ENCODE results near the gene WWC1.

The WWC1 gene

DNA sequence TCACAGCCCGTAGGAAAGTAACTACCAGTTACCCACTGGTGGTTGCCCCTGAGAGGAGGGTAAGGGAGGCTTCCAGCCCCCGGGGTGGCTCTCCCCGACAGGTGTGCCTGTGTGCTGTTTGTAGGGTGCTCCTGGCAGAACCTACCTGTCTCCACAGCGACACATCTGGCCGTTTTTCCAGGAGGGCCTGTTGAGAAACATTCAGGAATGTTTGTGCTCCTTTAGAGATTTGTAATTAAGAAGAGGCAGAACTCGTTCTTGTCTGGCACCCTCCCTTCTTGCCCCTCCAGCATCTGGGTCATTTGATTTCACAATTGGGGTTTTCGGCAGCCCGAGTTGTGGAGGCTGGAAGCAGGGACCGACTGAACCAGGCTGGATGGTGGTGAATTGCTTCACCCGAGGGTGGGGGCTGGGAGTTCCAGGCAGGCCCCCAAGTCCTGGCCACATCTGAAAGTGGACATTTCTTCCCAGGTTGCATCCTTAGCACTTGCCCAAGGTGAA is 74.2 kb downstream of the WWC1 start:
- DNase-seq: no peak

DNA sequence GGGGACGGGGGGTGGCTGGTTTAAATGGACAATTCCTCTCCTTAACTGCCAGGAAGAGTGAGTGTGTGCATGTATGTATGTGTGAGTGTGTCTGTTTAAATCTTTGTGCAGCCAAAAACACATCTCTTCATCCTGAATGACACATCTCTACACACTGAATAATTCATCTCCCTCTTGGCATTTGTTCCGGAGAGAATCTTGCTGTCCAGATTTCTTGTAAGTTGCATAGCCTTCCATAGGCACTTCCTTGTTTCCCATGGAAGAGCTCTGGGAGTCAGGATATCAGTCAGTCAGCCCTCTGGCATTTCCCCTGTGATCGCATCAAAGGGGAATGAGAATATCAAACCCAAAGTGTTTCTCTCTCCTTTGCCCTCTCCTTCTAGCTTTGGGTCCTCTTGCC is 74.7 kb downstream of the WWC1 start:
- no peak for DNase-seq

DNA sequence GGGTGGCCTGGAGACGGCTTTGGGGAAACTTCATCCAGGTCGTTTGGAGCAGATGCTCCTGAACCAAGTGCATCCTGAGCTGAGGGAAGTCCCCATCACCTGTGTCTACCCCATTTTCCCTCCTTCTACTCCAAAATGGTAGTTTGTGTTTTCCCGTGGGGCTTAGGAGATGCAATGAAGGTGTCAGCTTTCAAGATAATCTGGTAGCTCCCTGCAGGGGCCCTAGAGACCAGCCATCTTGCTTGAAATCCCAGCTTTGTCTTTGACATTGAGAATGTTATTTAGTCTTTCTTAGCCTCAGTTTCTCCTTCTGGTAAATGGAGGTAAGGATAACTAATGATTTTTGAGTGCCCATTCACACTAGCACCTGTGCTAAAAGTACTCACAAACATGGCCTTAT is 77.4 kb downstream of the WWC1 start:
- no peak for DNase-seq

DNA sequence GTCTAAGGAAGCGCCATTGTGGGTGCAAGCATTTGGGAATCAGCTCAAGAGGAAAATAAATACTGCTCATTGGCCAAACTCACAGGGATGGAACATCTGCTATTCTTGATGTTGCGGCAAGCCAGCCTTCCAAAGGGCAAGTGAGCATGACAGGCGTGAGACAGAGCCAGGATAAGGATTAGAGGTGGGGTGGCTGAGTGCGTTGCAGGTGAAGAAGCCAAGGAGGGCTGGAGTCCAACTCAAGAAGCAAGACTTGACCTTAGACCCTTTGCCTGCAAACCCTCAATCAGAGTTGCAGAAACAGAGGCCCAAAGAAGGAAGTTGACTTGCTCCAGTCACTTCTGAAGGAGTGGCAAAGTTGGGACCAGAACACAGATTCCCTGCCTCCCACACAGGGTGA is 79.4 kb downstream of the WWC1 start:
- DNase-seq: no peak

DNA sequence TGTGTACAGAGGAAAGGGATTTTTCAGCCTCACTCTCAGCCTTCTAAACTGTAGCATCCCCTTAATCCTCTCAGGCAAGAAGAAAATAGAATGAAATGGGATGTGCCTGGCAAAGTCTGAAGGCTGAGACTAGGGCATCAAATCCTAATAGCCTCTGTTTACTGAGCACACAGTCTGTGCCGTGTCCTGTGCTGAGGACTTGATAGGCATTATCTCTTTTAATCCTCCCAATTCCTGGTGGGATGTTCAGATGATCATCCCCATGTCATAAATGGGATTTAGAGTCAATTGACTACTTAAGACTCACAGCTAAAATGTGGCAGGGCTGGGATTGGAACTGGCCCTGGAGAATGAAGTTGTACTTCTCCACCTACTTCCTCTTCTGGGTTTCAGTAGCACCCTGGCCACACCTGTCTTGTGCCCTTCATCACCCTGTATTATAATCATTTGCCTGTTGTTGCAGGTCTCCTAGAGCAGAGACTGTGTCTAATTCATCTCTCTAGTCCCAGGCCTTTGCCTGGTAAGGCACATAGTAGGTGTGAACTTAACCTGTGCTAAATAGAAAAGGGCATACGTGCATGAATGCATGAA is 81.0 kb downstream of the WWC1 start:
- no peak for DNase-seq

DNA sequence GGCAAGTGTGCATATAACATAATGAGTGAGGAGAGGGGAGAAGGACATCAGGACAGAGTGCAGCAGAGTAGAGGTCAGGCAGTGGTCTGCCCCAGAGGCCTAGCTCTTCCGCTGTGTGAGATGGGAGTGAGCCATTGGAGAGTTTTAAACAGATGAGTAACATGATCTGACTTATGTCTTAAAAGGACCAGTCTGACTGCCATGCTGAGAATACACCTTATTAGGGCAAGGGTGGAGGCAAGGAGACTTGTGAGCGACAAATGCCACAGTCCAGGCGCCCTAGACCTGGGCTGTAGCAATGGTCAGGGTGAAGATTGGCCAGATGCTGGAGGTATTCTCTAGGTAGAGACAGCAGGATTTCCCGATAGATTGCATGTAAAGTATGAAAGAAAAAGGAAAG is 83.1 kb downstream of the WWC1 start:
- no peak for DNase-seq

DNA sequence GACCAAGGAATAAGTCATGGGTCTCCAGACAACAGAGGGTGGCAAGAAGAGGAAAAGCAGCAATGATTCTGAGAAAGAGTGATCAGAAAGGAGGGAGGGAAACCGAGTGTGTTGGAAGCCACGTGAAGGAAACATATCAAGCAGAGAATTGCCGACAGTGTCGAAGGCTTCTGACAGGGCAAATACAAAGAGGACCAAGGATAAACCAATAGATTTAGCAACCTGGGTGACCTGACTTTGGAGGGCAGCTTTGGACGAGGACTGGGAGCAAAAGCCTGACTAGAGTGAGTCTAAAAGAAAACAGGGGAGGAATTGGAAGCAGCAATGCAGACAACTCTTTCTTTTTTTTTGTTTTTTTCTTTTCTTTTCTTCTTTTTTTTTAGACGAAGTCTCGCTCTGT is 83.8 kb downstream of the WWC1 start:
- no peak for DNase-seq

DNA sequence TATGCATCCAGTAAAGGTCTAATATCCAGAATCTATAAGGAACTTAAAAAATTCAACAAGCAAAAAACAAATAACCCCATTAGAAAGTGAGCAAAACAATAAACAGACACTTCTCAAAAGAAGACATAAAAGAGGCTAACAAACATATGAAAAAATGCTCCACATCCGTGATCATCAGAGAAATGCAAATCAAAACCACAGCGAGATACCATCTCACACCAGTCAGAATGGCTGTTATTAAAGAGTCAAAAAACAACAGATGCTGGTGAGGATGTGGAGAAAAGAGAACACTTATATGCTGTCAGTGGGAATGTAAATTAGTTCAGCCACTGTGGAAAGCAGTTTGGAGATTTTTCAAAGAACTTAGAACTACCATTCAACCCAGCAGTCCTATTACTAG is 86.1 kb downstream of the WWC1 start:
- no peak for DNase-seq

DNA sequence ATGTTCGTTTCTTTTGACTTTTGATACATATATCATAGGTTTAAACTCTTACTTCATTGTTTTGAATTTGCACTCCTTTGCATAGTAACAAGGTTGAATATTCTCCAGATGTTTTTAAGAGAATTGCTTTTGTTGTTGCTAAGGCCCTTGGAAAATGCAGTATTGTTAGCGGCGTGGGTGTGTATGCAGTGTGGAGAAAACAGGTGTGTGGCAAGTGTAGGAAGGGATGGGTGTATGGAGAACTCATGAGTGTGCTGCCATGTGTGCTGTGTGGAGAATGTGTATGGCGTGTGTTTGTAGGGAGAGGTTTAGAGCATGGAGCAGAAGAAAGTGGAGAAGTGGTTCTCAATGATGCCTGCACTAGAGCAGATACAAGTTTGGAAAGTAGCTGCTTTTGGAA is 87.3 kb downstream of the WWC1 start:
- no peak for DNase-seq

DNA sequence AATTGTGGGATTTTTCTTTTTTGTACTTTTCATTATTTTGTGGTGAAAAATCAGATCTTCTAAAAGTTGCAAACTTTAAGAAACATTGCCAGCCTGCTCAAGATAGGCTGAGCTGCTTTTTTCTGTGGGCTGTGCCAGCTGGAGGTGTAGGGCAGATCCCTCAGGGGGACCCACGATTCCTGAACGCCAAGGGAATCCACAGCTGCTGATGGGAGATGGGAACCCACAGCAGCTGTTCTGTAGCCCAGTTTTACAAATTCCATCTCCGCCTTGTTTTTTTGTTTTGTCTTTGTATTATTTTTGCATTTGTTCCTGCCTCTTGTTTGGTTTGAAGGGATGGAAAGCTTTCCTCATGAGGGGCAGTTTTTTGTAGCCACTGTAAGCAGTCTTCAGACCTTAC is 91.0 kb downstream of the WWC1 start:
- no peak for DNase-seq

DNA sequence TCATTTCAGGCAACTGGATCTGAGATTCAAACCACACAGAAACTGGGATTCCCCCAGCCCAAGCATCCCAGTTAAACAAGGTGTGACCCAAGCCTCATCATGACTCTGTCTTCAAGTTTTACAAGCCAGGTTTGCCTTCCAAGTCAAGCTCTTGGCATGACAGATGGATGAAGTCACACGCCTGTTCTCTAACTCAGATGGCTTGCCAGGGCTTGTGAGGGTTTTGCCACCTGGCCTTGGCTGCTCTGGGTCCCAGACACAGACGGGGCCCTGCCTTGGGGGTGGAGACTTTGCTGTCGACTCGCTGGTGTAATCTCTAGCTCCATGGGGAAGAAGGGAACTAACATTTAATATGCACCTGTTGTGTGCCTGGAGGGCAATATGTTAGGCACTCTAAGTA is 99.0 kb downstream of the WWC1 start:
- no peak for DNase-seq

DNA sequence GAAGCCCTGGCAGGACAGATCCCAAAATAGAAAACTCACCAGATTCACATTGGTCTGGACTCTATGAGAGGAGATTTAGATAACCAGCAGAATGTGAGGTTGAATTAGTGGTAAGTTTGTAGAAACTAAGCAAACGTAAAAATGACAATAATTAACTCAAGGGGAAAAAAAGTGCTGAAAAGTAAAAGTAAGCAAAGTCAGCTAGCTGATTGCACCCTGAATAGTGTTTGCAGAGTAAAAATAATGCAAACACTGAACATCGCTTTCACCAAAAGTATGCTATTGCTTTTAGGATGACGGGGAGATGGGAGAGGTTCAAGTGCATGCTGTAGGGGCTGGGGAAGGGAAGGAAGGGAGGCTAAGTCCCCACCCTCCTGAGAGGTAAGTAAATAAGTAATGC is 102.3 kb downstream of the WWC1 start:
- DNase-seq: no peak

DNA sequence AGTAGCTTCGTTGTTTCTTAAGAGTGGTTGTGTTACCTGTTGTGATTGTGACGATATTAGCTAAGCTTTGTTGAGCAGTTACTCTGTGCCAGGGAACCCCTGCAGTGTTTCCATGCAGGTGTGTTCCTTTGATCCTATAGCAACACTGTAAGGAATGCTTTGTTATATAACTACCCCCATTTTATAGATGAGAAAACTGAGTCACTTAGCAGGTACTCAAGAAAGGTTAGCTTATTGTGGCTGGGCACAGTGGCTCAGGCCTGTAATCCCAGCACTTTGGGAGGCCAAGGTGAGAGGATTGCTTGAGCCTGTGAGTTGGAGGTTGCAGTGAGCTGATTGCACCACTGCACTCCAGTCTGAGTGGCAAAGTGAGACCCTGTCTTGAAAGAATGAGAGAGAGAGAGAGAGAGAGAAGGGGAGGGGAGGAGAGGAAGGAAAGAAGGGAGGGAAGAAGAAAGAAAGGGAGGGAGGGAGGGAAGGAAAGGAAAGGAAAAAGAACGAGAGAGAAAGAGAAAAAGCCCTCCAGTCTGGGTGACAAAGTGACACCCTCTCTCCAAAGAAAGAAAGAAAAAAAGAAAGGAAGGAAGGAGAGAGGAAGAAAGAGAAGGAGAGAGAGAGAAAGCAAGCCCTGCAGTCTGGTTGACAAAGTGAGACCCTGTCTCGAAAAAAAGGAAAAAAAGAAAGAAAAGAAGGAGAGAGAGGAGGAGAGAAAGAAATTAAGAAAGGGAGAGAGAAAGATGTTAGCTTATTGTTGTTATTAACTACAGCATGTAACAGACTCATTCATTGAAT is 109.2 kb downstream of the WWC1 start:
- no peak for DNase-seq

DNA sequence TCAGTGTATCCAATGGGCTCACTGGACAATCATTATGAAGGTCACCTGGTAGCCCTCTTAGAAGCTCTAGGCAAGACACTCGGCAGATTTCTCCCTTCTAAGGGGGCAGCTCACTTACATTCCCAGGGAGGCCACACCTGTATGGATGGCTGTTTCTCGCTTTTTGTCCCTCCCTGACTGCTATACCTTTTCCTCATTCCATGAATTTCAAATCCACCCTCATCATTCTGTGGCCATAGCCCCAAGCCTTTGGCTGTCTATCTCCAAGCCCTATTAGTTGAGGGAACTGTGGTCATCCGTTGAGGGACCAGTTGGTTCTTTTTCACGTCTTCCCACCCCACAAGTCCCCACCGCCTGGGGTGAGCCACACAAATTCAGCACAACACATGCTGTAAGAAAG is 109.8 kb downstream of the WWC1 start:
- DNase-seq: no peak

DNA sequence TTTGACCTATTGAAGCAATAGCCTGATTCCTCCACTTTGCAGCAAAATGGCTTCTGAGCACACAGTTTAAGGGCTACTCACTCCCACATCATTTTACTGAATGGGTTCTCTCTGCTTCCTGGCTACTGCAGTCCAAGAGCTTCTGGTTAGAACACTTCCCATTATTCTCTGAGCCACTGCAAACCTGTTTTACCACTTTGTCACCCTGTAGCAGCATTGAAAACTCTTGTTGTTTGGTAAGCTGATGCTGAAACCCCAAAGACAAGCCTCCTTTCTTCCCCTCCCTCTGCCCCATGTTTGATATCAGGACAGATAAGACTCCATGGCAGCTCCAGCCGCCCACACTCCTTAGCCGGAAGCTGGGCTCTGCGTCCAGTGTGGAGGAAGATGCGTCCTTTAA is 110.4 kb downstream of the WWC1 start:
- DNase-seq: no peak

DNA sequence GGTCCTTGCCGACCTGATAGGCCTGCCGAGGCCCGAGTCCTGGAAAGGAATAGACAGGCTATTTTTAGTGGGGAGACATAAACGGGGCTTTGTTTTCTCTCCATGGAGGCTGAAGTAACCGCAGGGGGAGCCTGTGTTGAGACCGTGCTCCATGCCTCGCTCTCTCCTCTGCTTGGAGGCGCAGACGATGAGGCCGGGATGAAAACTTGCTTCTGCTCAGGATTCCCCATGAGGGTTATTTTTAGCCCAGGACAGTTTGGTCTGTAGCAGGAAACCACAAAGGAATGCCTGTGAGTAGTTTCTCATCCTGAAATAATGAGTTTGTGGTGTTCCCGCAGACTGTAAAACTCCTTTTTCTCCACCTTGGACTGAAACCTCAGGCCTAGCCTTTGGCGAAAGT is 112.9 kb downstream of the WWC1 start:
- no peak for DNase-seq

DNA sequence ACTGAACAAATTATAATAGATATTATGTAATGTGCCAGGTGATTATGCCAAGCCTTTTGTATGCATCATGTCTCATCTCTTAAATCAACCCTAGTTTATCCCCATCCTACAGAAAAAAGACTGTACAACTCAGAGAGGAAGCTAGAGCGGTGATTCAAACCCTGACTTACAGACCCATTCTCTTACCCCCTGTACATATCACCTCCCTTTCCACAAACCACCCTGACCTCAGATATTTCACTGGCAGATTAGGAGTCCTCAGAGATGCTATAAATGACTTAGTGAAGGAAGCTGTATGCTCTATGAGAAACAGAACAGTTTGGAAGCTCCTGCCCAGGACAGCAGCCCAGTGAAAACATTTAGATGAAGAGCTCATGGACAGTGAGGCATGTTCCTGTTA is 115.8 kb downstream of the WWC1 start:
- no peak for DNase-seq

DNA sequence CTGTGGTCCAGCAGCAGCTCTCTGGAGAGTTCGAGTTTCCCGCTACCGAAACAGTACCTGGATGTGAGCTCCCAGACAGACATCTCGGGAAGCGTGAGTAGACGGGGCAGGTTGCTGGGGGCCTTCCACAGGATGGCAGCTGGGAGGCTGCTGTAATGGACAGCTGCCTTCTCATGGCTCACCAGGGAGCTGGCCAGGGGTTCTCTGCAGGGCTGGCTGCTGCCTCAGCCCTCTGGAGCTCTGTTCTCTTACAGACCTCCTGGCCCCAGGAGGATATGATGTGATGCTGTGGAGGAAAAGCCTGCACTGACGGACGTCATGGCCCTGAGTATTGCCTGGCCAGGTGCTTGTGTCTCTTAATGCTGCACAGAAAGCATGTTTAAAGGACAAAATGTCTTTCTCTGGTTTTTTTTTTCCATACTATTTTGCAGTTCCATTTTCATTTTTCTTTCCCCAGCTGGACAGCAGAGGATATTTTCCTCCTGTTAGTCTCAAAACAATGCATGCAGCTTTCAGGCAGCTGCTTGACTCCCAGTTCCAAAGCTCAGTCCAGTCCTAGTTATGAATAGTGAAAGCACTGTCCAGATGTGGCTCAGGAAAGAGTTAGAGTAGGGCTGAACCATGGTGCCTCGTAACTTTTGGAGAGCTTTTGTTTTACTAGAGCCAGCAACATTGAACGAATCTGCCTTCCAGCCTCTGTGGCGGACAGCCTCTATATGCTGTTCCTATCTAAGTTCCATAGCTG is 117.3 kb downstream of the WWC1 start:
- no peak for DNase-seq

DNA sequence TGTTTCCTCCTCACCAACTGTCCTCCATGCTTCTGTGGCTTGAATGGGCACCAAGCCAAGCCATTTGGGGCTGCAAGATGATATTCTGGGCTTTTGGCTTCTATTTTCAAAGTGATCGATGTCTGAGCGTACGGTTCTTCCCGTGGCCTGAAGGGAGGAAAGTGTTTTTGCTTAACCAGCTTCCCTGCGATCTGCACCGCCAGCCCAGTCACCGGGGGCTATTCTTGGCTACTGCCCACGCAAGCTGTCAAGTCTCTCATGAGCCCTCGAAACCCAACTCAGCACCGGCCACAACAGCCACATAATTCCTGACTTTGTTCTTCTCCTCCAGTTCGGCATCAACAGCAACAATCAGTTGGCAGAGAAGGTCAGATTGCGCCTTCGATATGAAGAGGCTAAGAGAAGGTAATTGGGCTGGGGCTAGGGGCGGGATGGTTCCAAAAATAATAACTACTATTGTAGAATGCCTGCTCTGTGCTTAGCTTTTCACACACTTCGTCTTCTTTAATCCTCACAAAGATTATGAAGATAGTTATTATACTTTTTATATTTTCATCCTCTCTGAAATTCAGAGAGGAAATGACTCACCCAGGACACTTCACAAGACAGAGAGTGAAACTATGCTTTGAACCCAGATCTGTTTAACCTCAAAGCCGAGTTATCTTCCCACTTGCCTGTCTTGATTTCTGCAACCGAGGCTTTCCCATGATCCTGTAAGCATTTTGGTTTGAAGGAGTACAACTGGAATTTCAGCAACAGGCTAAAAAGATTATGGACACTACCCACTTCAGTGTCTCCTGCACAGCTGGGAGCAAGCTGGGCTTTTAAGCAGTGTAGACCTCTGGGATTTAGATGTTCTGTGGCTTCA is 118.4 kb downstream of the WWC1 start:
- no peak for DNase-seq

DNA sequence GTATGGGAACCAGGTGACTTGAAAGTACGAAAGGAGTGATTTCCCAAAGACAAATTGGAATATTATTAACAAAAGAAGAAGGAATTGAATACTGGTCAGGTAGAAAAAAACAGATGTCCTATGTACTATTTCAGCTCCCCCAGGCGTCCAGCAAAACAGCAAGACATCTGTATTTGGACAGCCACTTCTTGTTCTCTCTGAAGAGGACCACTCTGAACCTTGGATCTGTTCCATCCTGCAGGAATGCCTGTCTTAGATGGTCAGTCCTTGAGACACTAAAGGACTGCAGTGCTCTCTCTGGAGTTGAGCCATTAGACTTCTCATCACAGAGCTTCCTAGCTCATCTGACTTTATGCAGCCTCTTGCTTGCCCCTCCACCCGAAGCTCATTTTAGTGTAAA is 120.4 kb downstream of the WWC1 start:
- no peak for DNase-seq

DNA sequence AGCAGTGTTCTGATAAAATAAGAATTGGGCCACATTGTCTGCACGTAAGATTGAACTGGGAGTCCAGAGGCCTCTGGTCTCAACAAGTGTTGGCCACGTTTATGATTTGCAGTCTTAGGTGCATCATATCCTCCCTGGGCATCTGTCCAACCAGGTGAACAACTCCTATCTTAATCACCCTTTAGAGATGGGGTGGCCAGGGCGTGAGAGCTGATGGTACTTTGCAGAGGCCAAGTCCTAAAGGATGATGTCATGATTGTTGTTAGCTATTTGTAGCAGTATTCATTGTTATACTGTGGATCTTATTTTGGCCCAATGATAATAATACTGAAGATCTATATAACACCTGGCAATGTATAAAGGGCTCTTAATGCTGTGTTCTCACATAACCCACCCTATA is 121.6 kb downstream of the WWC1 start:
- DNase-seq: no peak

DNA sequence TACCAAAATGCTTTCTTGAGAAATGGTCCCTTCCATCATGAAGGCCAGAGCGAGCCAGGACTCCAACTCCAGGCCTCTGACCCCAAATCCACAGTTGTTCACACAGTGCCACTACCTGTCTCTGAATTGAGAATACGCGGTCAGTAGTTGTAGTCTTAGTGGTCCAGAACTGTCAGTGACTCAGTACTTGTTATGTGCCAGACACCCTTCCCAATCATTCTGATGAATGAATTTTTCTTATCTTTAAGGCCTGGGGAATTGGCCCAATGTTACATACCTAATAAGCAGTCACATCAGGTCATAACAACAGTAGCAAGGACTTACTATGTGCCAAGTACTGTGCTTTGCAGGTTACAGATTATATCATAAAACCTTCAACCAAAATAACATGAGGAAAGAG is 122.2 kb downstream of the WWC1 start:
- no peak for DNase-seq

DNA sequence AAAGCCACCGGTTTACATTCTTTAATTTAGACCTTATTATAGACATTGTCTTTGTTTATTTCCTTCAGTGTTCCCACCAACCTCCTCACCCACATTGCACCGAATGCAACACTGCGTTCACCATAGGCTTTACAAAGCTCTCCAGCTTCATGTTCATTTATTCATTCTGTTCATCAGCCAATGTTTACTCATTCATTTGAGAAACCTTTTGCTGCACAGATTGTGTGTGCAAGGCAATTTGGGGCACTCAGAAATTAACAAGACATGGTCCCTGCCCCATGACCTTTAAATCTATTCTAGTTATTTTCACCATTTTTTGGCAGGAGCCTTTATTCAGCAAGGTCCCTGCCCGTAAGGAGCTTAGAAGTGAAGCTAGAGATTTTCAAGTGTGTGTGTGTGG is 124.0 kb downstream of the WWC1 start:
- DNase-seq: no peak

Measured in effector CD8-positive, alpha-beta T cell (primary cell).